HG03139 (cell line): ENCODE data around the gene BACE1-AS.
"Not testable (repeated sequence)": the region's sequence is repeated elsewhere in the genome, so short reads cannot be mapped to it uniquely, and the experiment has no call there.

Source experiments
- ATAC-seq: cut with Tn5 transposase; IDR thresholded peaks from one replicate; pipeline ENCODE4 v1.9.1; 2021; ENCODE audit not compliant: unreplicated experiment

The BACE1-AS gene

GRCh38 chr11:117319214-117319840, 28.2 kb downstream of the BACE1-AS start:
- no peak for ATAC-seq

- not testable (repeated sequence) for ATAC-seq
These were observed 36.1 kb downstream of the BACE1-AS start for GRCh38 chr11:117327255-117327566.

GRCh38 chr11:117327567-117328374, 36.6 kb downstream of the BACE1-AS start, which contains the start of gene CEP164:
CEP164 (plus strand) TSS chr11:117327854; CDS start chr11:117338587, 10,733 bp downstream.
- ATAC-seq = peak; percentile 94

- ATAC-seq = no peak
These were observed 37.3 kb downstream of the BACE1-AS start for GRCh38 chr11:117328375-117329010.

- ATAC-seq = no peak
These were observed 41.7 kb downstream of the BACE1-AS start for GRCh38 chr11:117332843-117333242.

DNA sequence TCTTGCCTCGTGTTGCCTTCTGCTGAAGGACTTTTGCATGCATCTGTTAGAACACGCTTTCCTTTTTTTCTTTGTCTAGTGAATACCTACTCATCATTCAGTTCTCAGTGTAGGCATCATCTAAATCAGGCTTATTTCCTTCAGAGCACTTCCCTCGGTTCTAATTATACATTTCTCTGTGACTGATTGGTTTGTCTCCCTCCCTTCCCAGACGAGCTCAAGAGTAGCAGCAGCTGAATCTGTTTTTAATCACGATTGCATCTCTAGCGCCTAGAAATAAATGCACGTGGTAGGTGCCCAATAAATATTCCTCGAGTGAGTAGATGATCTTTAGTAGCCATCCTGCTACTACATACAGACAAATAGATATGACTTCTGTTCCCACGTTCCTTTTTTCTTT, 42.8 kb downstream of the BACE1-AS start:
- ATAC-seq = no peak

DNA sequence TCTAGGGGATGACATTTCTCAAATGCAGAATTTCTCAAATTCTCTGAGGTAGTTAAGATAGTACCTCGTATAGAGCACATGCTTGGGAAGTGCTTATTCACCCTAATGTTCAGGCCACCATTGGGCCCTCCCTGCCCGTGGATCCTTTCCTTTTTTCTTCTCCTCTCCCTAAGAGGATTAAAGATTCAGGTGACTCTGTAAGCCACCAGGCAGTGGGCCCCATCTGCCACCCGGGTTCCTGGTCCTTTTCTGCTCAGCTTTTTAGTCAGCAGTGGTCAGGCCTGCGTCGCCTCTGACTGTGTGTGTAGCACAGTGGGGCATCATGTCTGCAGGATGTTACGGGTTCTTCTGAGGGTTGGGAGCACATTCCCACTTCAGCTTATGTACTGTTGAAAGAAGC, 43.8 kb downstream of the BACE1-AS start:
- no peak for ATAC-seq

DNA sequence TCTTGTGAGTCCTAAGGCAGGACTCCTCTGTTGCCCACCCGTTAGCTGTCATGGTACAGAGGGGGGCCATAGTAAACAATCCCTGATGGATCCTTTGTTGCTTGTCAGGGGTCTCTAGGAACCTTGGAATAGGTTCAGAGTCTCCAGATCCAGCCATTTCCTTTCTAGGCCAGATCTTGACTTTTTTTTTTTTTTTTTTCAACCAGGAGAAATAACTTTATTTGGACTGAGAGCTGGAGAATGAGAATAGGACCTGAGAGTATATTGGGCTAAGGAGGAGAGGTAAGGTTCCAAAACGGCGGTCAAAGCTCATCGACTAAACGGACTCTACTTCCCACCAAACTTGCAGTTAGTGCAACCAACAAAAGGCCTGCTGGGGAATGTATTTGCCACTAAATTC, 44.3 kb downstream of the BACE1-AS start:
- no peak for ATAC-seq

DNA sequence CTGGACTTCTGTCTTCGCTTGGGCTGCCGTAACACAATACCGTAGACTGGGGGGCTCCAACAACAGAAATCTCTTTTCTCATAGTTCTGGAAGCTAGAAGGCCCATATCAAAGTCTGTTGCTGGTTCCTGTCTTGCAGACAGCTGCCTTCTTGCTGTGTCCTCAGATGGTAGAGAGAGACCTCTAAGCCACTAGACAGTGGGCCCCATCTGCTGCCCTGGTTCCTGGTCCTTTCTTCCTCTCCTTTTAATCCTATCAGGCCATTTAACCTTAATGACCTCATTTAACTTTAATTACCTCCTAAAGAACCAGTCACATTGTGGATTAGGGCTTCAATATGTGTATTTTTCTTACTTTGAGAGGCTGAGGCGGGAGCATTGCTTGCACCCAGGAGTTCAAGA, 45.9 kb downstream of the BACE1-AS start:
- no peak for ATAC-seq
